KOPT-K1 (cell line): ENCODE data around the gene PKNOX2.

Experiments used
- H3K27ac ChIP-seq: fragments of 200-600 bp; sonication (generic); 2 replicates; pipeline ENCODE4 v1.5.1; 2016; ENCODE audit warnings: antibody characterized with exemption, mild to moderate bottlenecking, low read depth, low read length; ENCODE audit not compliant: poor library complexity, severe bottlenecking
- H3K36me3 ChIP-seq: fragments of 200-600 bp; sonication (generic); 2 replicates; pipeline ENCODE4 v1.5.1; 2017; ENCODE audit warnings: antibody characterized with exemption, mild to moderate bottlenecking, low read length, moderate library complexity; ENCODE audit not compliant: insufficient read depth
- H3K9me3 ChIP-seq: fragments of 200-600 bp; sonication (generic); 2 replicates; pipeline ENCODE4 v1.5.1; 2017; ENCODE audit warnings: antibody characterized with exemption, low read length, mild to moderate bottlenecking; ENCODE audit not compliant: insufficient read depth, poor library complexity, severe bottlenecking

The PKNOX2 gene

GRCh38 chr11:125141686-125142535, 22.6 kb upstream of the PKNOX2 start:
- H3K27ac ChIP-seq, result no peak overlapping the region
- H3K36me3 ChIP-seq, result no peaks in the 10 kb centered on the region
- H3K9me3 ChIP-seq, result no peaks in the 10 kb centered on the region

DNA sequence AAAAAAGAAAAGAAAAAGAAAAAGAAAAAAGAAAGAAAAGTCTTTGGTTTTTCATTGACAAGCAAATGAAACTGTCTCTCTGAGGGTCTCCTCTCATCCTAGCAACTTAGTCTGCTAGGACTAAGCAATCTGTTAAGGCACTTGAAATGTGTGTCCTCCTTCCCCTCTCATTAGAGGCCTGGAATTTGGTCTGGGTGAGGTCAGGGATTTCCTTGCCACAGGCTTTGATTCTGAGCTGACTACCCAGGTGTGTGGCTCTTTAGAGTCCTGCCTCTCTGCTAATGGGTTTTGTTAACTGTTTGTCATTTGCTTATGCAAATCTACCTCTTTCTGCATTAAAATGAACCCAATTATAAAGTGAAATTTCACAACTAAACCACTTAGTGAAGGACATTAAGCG, 18.3 kb upstream of the PKNOX2 start:
- Histone ChIP-seq H3K9me3 (no peaks in the 10 kb centered on the region), H3K36me3 (no peaks in the 10 kb centered on the region)

GRCh38 chr11:125147280-125147679, 17.3 kb upstream of the PKNOX2 start:
- H3K36me3 ChIP-seq, result no peaks in the 10 kb centered on the region
- no peak overlapping the region for H3K27ac ChIP-seq
- no peaks in the 10 kb centered on the region for H3K9me3 ChIP-seq

More for the DNA sequence above, 18.3 kb upstream of the PKNOX2 start:
- no peak overlapping the region for H3K27ac ChIP-seq

DNA sequence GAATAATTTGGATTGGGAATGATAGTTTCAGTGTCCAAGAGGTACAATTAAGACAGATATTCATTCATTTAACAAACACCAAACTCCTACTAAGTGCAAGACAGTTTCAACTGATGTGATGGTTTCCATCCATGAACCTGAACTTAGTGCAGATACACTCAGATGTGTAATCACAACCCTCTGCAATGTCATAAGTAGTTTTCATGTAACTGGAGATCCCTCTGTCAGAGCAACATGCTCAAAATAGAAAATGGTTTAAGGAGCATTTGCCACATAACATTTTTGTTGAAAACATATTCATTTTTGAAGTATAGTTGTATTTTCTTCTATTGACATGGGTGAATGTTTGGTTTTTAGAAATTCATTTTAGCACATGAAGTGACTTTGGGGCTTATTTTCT, 16.5 kb upstream of the PKNOX2 start:
- Histone ChIP-seq H3K9me3 (no peaks in the 10 kb centered on the region), H3K36me3 (no peaks in the 10 kb centered on the region)

GRCh38 chr11:125148743-125149142, 15.8 kb upstream of the PKNOX2 start:
- Histone ChIP-seq H3K36me3 (no peaks in the 10 kb centered on the region), H3K27ac (no peak overlapping the region)

More for the DNA sequence above, 16.5 kb upstream of the PKNOX2 start:
- H3K27ac ChIP-seq, result no peak overlapping the region

DNA sequence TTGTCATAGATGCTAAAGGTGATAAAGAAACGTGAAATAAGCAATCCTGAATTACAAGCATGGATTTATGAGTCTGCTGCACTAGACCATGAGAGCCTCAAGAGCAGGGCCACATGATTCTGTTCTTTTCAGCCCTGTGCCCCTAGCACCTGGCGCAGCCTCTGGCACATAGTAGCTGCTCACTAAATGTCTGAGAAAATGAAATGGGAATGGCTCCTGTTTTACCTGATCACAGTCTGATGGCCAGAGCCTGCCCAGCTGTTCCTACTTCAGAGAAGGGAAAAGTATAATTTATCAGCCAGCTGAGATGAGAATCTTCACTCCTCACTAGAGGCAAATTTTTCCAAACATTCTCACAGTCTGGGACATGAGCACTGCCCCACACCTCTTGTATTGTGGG, 10.7 kb upstream of the PKNOX2 start:
- no peaks in the 10 kb centered on the region for H3K9me3 ChIP-seq
- H3K27ac ChIP-seq, result no peak overlapping the region
- no peaks in the 10 kb centered on the region for H3K36me3 ChIP-seq

More at GRCh38 chr11:125148743-125149142, 15.8 kb upstream of the PKNOX2 start:
- no peaks in the 10 kb centered on the region for H3K9me3 ChIP-seq

- Histone ChIP-seq H3K9me3 (no peaks in the 10 kb centered on the region), H3K36me3 (no peaks in the 10 kb centered on the region), H3K27ac (no peak overlapping the region)
Observed at GRCh38 chr11:125154378-125155099, 10.0 kb upstream of the PKNOX2 start.

DNA sequence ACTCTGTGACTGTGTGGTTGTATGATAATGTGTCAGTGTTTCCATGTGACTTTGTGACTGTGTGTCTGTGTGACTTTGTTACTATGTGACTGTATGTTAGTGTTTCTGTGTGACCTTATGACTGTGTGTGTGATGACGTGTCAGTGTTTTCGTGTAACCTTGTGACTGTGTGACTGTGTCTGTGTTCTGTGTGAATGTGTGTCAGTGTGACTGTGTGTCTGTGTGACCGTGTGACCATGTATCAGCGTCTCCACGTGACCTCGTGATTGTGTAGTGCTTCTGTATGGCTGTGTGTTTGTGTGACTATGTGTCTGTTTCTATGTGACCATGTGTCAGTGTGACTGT, 9.5 kb upstream of the PKNOX2 start:
- Histone ChIP-seq H3K27ac (no peak overlapping the region), H3K9me3 (no peaks in the 10 kb centered on the region)

GRCh38 chr11:125155767-125156166, 8.8 kb upstream of the PKNOX2 start:
- Histone ChIP-seq H3K9me3 (no peaks in the 10 kb centered on the region), H3K27ac (no peak overlapping the region), H3K36me3 (no peaks in the 10 kb centered on the region)

More for the DNA sequence above, 9.5 kb upstream of the PKNOX2 start:
- H3K36me3 ChIP-seq, result no peaks in the 10 kb centered on the region

DNA sequence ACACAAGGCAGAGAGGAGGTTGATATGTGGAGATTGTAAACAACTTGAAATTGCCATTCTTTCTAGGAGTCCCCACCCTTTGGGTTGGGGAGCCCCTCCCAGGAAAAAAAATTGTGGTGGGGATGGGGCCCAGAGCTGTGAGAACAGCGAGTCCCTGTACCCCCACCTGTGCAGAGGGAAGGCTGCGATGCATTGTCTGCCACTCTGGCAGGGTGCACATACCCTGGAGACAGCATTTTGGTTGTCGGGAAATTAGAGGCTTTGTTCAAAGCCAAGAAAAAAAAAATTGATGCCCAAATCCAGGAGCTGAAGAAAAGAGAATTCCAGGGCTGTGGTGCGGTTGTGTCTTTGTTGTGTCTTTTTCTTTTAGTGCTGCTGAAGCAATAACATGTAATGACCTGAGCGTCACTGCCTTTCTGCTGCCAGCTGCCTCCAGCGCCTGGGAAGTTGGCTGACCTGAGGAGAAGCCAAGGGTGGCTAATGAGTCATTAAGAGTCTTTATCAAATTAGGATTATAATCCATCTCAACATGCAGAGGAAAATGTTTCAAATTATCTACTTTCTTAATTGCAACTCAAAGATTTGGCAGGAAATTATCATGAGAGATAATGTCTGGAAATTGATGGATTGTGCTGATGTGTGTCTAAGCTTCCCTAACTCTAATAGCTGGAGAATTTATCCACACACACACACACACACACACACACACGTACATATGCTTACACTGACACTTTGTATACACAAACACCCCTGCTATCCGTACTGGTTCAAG, 8.0 kb upstream of the PKNOX2 start:
- H3K36me3 ChIP-seq, result no peaks in the 10 kb centered on the region
- H3K27ac ChIP-seq, result no peak overlapping the region
- H3K9me3 ChIP-seq, result no peaks in the 10 kb centered on the region

- no peak overlapping the region for H3K27ac ChIP-seq
- no peaks in the 10 kb centered on the region for H3K36me3 ChIP-seq
- H3K9me3 ChIP-seq, result no peaks in the 10 kb centered on the region
Observed at GRCh38 chr11:125157118-125157733, 7.3 kb upstream of the PKNOX2 start.

GRCh38 chr11:125157953-125158680, 6.4 kb upstream of the PKNOX2 start:
- Histone ChIP-seq H3K36me3 (no peaks in the 10 kb centered on the region), H3K27ac (no peak overlapping the region), H3K9me3 (no peaks in the 10 kb centered on the region)

- H3K36me3 ChIP-seq, result no peaks in the 10 kb centered on the region
- no peak overlapping the region for H3K27ac ChIP-seq
- H3K9me3 ChIP-seq, result peaks cover 15% of the 10 kb centered on the region
Observed at GRCh38 chr11:125162743-125163142, 1.8 kb upstream of the PKNOX2 start.

GRCh38 chr11:125163431-125164063, 1.0 kb upstream of the PKNOX2 start:
- H3K27ac ChIP-seq, result no peak overlapping the region
- H3K36me3 ChIP-seq, result no peaks in the 10 kb centered on the region

More at GRCh38 chr11:125163431-125164063, 1.0 kb upstream of the PKNOX2 start:
- H3K9me3 ChIP-seq, result peaks cover 15% of the 10 kb centered on the region
